GM13977 (cell line): ENCODE data around the gene RCOR1.
A peak's percentile ranks its signal among the peaks of the same experiment; 100 is the strongest.

Experiments used
- DNase-seq: peaks from one replicate; pipeline ENCODE4 v3.0.0; 2012; ENCODE audit warnings: low spot score
- CTCF ChIP-seq: IDR thresholded peaks from 2 replicates; pipeline ENCODE4 v1.5.1; 2012; ENCODE audit warnings: mild to moderate bottlenecking, control low read depth; ENCODE audit not compliant: insufficient read depth; ENCODE audit errors: extremely low read depth, missing control alignments
- in situ Hi-C: fragments of 300-500 bp; cut with MboI; formaldehyde crosslinking; loops from one replicate; pipeline ENCODE4 v1.12.0; 2022; ENCODE audit warnings: low sequenced_read_pairs, low pct_unique_long_range_greater_than_20kb, mixed read lengths, inconsistent platforms; ENCODE audit not compliant: unreplicated experiment

The RCOR1 gene

DNA sequence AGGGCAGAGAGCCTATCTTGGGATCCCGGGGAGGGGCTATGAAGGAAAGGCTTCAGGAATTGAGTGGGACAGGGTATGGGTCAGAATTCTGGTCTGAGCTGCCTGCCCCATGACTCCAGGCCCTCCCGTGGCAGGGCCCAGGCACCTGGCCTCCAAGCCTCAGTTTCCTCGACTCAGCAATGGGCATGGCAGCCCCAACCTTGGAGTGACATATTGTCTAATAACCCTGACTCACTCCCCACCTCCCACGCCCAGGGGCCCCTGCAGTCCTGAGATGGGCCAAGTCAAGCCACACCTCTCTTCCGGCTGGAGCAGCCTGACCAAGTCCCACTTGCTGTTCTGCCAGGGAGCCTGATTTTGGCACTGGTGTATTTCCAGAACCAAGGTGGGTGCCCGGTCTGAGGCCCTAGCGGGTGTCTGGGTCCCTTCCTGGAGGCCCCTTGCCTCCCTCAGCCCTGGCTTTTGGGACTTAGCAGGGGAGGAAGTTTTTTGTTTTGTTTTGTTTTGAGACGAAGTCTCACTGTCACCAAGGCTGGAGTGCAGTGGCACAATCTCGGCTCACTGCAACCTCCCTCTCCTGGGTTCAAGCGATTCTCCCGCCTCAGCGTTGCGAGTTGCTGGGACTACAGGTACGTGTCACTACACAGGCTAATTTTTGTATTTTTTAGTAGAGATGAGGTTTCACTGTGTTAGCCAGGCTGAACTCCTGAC is 40.3 kb upstream of the RCOR1 start:
- in situ Hi-C loops: no loop called here
- DNase-seq: peak; percentile 61
- no peak for TF ChIP-seq CTCF

DNA sequence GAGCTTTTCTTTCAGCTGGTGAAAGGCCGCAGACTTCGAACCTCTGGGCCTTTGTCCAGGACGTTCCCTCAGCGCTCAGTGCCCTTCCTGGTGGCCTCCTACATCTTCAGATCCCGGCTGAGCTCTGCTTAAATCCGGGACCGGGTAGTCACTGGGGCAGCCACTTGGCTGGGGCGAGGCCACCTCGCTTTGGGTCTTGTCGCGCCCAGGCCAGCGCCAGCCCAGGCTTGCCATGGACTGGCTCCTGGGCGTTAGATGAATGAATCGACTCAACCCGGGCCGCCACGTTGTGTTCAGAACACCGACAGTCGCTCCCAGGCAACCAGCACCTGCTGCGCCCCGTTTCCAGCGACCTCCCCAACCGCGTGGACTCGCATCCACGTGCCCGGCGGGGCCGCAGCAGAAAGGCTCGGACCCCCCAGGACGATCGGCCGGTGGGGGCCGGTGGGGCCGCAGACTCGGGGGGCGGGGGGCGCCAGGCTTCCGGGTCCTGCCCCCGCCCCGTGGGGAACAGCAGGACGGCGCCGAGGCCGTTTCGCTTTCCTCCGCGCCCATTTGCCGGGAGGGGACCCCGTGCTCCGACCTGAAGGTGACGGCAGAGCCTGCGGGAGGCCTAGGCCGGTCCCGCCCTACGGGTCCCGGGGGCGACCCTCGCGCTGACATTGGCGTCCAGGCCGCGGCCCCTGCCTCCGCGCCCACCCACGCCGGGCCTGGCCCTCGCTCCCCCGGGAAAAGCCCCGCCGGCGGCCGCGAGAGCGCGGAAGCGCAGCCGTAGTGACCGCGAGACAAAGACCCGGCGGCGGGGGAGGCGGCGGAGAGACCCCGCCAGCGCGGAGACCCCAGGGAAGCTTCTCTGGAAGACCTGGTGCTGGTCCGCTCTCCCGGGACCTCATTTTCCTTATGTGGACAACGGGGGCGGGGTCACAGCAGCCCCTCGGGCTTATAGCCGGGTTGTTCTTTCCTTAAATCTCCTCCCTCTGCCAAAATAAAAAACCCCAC is 37.3 kb upstream of the RCOR1 start:
- in situ Hi-C loops: no loop called here
- DNase-seq: peak; percentile 84
- TF ChIP-seq CTCF: no peak

DNA sequence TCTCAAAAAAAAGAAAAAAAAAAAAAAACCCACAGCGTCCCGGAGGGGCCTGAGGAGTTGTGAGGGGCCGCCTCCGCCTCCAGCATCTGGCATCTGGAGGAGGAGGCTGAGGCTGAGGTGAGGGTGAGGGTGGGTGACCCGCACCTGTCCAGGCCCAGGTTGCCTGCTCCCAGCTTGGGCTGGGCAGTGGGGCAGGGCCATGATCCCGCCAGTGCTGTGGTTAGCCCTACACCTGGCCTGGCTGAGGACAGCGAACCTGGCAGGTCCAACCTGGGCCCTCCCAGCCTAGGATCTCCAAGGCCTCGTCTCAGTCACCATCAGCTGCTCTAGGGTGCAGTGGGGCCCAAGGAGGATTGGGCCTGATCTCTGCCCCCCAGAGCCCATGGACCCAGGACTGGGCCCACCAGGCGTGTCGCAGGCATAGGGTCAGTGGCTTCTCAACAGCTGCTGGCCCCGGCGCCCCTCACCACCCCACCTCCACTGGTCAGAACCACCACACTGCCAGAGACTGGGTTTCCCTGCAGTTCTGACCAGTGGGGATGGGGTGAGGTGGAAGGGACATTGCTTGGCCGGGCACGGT is 36.3 kb upstream of the RCOR1 start:
- no peak for TF ChIP-seq CTCF
- DNase-seq: no peak
- in situ Hi-C loops: no loop called here

DNA sequence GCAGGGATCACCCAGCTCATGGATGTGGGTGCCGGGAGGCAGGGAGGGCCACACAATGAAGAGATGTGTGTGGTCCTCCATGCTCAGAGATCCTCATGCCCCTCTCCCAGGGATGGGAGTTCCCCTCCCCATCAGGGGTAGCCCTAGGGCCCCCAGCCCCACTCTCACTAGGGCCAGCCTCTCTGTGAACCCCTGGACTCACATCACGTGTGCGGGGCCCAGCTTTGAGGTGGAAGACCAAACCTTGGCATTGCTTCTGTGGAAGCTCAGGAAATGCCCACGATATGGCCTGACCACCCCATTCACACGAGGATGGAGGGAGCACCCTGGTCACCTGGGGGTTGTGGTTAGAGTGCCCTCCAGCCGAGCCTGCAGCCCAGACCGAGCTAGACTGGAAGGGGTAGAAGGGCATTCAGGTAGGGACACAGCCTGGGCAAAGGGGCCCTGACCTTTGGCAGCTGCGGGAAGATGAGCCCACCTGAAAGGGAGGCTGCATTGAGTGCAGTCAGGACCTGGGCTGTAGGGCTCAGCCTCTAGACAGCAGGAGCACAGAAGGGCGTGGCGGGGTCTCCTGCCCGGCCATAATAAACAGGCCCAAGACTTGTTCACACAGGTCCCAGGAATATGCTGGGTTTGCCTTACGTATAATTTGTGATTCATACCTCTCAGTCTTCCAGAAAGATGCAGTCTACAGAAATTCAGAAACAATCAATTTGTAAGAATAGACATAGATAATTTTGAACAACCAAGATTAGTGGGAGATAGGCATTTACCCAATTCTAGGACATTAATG is 34.8 kb upstream of the RCOR1 start:
- in situ Hi-C loops: no loop called here
- DNase-seq: no peak
- TF ChIP-seq CTCF: no peak

DNA sequence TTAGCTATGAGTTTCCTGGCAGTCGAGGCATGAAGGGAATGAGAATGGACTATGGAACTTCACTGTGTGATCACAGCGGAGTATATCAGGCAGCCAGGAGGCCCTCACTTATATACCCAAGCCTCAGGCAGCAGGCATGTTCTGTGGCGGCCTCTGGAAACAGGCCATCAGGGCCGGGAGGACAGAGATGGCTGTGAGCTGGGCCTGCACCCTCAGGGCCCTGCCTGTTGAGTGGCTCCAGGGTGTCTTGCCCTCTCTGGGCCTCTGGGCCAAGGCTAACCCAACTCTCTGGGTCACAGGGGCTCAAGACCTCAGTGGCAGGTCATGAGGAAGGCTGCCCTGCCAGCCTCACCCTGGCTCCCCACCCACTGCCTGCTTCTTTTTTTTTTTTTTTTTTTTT is 33.9 kb upstream of the RCOR1 start:
- in situ Hi-C loops: no loop called here

More for the DNA sequence above, 33.9 kb upstream of the RCOR1 start:
- no peak for DNase-seq
- no peak for TF ChIP-seq CTCF
